ENCODE data around the gene RFX3. TPM values are rescaled to one million over a fixed set of nuclear protein-coding genes. Genes with fewer than 3 reads are reported as not detected.

The RFX3 gene
- total and polyA plus RNA-seq, 2 of the 13 experiments (the other 11 are each of a cell fraction or from before 2014, with no cell fraction given) = 2.7 to 5.3 TPM

DNA sequence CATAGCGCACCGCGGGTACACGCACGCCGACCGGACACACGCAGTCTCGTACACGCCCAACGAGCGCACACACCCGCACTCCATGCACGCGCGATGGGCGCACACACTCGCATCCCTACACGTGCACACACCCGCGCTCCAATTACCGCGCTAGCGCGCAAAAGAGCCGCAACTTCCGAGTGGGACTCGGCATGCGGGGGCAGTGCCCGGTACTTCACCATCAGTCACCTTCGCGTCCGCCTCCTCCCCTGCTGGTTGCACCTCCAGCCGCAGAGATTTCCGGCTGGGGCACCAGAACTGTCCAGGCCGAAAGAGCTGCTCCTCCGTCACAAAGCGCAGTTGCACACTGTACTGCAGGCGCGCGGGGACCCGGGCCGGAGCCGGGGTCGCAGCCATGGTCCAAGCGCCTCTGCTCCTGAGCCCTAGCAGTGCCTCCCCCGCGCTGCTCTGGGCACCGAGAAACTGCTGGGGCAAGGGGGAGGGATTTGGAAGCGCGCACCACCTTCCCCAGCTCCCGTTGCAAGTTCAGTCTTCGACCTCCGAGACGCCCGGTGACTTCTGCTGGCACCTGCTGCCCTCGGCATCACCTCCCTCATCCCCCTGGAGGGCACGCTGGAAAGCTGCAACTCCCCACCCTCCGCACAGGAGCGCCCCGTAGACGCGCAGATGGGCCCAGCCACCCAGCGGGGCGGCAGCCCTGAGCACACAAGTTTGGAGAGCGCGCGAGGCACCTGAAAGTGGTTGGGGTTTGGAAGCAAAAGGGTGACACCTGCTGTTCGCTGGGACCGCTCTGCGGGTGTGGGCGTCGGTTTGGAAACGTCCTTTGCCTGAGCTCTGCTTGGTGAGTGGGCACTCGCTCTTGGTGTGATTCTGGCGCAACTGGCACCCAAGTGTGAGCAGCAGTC, 344.5 kb downstream of the RFX3 start (continued):
- TF ChIP-seq ZNF207 (IDR thresholded peaks at IDR 0.05; ENCODE audit: borderline replicate concordance) = no peak
- TF ChIP-seq ARID2 (CRISPR knock-in tag; IDR thresholded peaks at IDR 0.05; ENCODE audit: borderline replicate concordance) = no peak
- TF ChIP-seq, protein P1, sequence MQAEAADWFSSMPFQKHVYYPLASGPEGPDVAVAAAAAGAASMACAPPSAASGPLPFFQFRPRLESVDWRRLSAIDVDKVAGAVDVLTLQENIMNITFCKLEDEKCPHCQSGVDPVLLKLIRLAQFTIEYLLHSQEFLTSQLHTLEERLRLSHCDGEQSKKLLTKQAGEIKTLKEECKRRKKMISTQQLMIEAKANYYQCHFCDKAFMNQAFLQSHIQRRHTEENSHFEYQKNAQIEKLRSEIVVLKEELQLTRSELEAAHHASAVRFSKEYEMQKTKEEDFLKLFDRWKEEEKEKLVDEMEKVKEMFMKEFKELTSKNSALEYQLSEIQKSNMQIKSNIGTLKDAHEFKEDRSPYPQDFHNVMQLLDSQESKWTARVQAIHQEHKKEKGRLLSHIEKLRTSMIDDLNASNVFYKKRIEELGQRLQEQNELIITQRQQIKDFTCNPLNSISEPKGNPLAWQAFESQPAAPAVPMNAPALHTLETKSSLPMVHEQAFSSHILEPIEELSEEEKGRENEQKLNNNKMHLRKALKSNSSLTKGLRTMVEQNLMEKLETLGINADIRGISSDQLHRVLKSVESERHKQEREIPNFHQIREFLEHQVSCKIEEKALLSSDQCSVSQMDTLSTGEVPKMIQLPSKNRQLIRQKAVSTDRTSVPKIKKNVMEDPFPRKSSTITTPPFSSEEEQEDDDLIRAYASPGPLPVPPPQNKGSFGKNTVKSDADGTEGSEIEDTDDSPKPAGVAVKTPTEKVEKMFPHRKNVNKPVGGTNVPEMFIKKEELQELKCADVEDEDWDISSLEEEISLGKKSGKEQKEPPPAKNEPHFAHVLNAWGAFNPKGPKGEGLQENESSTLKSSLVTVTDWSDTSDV (CRISPR knock-in tag; IDR thresholded peaks at IDR 0.05) = no peak
- TF ChIP-seq NFYC (CRISPR knock-in tag; IDR thresholded peaks at IDR 0.05) = no peak
- TF ChIP-seq ZNF678 (CRISPR knock-in tag; IDR thresholded peaks at IDR 0.05) = peak; percentile 31; the same call in 1 of the 2 replicates
- no peak for TF ChIP-seq EED (CRISPR knock-in tag; IDR thresholded peaks at IDR 0.05)
- no peak for TF ChIP-seq LCORL (IDR thresholded peaks at IDR 0.05)
- TF ChIP-seq LCORL (CRISPR knock-in tag; IDR thresholded peaks at IDR 0.05) = peak; percentile 61
- no peak for TF ChIP-seq ZNF24 (IDR thresholded peaks at IDR 0.05)
- TF ChIP-seq ZNF143 (CRISPR knock-in tag; IDR thresholded peaks at IDR 0.05) = no peak
- TF ChIP-seq SP4 (CRISPR knock-in tag; IDR thresholded peaks at IDR 0.05) = peak; percentile 36; the same call in 1 of the 2 replicates
- TF ChIP-seq RAD51 (IDR thresholded peaks at IDR 0.05; ENCODE audit: borderline replicate concordance) = no peak
- TF ChIP-seq ZNF124 (CRISPR knock-in tag; IDR thresholded peaks at IDR 0.05) = no peak
- TF ChIP-seq TCF12 (IDR thresholded peaks at IDR 0.05) = no peak
- TF ChIP-seq TCF12 (CRISPR knock-in tag; IDR thresholded peaks at IDR 0.05) = no peak
- no peak for TF ChIP-seq PTBP1 (IDR thresholded peaks at IDR 0.05; ENCODE audit: low read depth, low read length, poor library complexity, severe bottlenecking)
- peak; percentile 75; the same call in 1 of the 2 replicates for TF ChIP-seq ZNF44 (CRISPR knock-in tag; IDR thresholded peaks at IDR 0.05)
- TF ChIP-seq ZNF343 (CRISPR knock-in tag; IDR thresholded peaks at IDR 0.05) = peak; percentile 42; the same call in 1 of the 2 replicates
- TF ChIP-seq, protein P2, sequence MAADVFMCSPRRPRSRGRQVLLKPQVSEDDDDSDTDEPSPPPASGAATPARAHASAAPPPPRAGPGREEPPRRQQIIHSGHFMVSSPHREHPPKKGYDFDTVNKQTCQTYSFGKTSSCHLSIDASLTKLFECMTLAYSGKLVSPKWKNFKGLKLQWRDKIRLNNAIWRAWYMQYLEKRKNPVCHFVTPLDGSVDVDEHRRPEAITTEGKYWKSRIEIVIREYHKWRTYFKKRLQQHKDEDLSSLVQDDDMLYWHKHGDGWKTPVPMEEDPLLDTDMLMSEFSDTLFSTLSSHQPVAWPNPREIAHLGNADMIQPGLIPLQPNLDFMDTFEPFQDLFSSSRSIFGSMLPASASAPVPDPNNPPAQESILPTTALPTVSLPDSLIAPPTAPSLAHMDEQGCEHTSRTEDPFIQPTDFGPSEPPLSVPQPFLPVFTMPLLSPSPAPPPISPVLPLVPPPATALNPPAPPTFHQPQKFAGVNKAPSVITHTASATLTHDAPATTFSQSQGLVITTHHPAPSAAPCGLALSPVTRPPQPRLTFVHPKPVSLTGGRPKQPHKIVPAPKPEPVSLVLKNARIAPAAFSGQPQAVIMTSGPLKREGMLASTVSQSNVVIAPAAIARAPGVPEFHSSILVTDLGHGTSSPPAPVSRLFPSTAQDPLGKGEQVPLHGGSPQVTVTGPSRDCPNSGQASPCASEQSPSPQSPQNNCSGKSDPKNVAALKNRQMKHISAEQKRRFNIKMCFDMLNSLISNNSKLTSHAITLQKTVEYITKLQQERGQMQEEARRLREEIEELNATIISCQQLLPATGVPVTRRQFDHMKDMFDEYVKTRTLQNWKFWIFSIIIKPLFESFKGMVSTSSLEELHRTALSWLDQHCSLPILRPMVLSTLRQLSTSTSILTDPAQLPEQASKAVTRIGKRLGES (CRISPR knock-in tag; IDR thresholded peaks at IDR 0.05; ENCODE audit: borderline replicate concordance) = no peak
- TF ChIP-seq RBM39 (IDR thresholded peaks at IDR 0.05; ENCODE audit: low read depth, low read length, poor library complexity, severe bottlenecking) = no peak
- TF ChIP-seq SALL2 (CRISPR knock-in tag; IDR thresholded peaks at IDR 0.05) = 0 out of 2 replicates have a peak, but pooled peaks have one; percentile 50
- TF ChIP-seq, protein P3, sequence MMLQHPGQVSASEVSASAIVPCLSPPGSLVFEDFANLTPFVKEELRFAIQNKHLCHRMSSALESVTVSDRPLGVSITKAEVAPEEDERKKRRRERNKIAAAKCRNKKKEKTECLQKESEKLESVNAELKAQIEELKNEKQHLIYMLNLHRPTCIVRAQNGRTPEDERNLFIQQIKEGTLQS (CRISPR knock-in tag; IDR thresholded peaks at IDR 0.05) = no peak
- TF ChIP-seq, protein P4, sequence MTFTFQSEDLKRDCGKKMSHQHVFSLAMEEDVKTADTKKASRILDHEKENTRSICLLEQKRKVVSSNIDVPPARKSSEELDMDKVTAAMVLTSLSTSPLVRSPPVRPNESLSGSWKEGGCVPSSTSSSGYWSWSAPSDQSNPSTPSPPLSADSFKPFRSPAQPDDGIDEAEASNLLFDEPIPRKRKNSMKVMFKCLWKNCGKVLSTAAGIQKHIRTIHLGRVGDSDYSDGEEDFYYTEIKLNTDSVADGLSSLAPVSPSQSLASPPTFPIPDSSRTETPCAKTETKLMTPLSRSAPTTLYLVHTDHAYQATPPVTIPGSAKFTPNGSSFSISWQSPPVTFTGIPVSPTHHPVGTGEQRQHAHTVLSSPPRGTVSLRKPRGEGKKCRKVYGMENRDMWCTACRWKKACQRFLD (CRISPR knock-in tag; IDR thresholded peaks at IDR 0.05; ENCODE audit: borderline replicate concordance) = 0 out of 2 replicates have a peak, but pooled peaks have one; percentile 66
- TF ChIP-seq SUZ12 (IDR thresholded peaks at IDR 0.05; ENCODE audit: low read depth, low read length) = no peak
- TF ChIP-seq ARNT (IDR thresholded peaks at IDR 0.05) = no peak

All from HepG2 (cell line).